SJCRH30 (cell line): Measurements from ENCODE around the gene MBP. TPM values are rescaled to one million over a fixed set of nuclear protein-coding genes. Genes with fewer than 3 reads are reported as not detected.

Experiments
- DNase-seq, 2 experiments: peaks; one replicate each; pipeline ENCODE4 v3.0.0-alpha.2; 2015 to 2020
- H3K27ac ChIP-seq: fragments of 250-450 bp; sonication (Bioruptor Pico); 2 replicates; pipeline ENCODE4 v1.5.1; 2020; ENCODE audit warnings: mild to moderate bottlenecking, moderate library complexity
- H3K27me3 ChIP-seq: fragments of 250-450 bp; sonication (Bioruptor Pico); 2 replicates; pipeline ENCODE4 v1.5.1; 2020; ENCODE audit warnings: mild to moderate bottlenecking, moderate library complexity
- H3K36me3 ChIP-seq: fragments of 250-450 bp; sonication (Bioruptor Pico); 2 replicates; pipeline ENCODE4 v1.5.1; 2020; ENCODE audit warnings: mild to moderate bottlenecking, moderate library complexity
- H3K4me1 ChIP-seq: fragments of 250-450 bp; sonication (Bioruptor Pico); 2 replicates; pipeline ENCODE4 v1.5.1; 2020; ENCODE audit warnings: mild to moderate bottlenecking, moderate library complexity
- H3K4me3 ChIP-seq: fragments of 250-450 bp; sonication (Bioruptor Pico); 2 replicates; pipeline ENCODE4 v1.5.1; 2020; ENCODE audit warnings: mild to moderate bottlenecking, moderate library complexity
- H3K9me3 ChIP-seq: fragments of 250-450 bp; sonication (Bioruptor Pico); replicated peaks from 2 replicates; pipeline ENCODE4 v1.5.1; 2020; ENCODE audit warnings: mild to moderate bottlenecking, moderate library complexity
- total RNA-seq: library from RNA; depleted of rRNA; stranded (reverse); fragments of >200 nt; shearing (Covaris generic); gene quantifications from 2 replicates; pipeline ENCODE4 v1.2.3, GENCODE V29; 2014

MBP gene
- total RNA-seq, 1 experiment from 2014 or later = 0.20 TPM

GRCh38 chr18:77069931-77070330 is 62.7 kb downstream of the MBP start:
- H3K27me3 ChIP-seq = no peaks in the 10 kb centered on the region
- no peaks in the 10 kb centered on the region for H3K36me3 ChIP-seq
- no peaks in the 10 kb centered on the region for H3K4me1 ChIP-seq
- H3K27ac ChIP-seq = no peak overlapping the region
- no peak for DNase-seq
- H3K9me3 ChIP-seq = no peaks in the 10 kb centered on the region
- H3K4me3 ChIP-seq = no peak overlapping the region

- Histone ChIP-seq H3K9me3 (no peaks in the 10 kb centered on the region), H3K36me3 (no peaks in the 10 kb centered on the region), H3K4me1 (no peaks in the 10 kb centered on the region), H3K27ac (no peak overlapping the region), H3K27me3 (no peaks in the 10 kb centered on the region), H3K4me3 (no peak overlapping the region)
- DNase-seq = no peak
Measured at GRCh38 chr18:77069482-77069881, 63.1 kb downstream of the MBP start.

GRCh38 chr18:77068321-77069312 is 64.0 kb downstream of the MBP start:
- no peaks in the 10 kb centered on the region for H3K4me1 ChIP-seq
- H3K4me3 ChIP-seq = no peak overlapping the region
- no peak overlapping the region for H3K27ac ChIP-seq
- H3K9me3 ChIP-seq = no peaks in the 10 kb centered on the region
- no peaks in the 10 kb centered on the region for H3K36me3 ChIP-seq
- no peaks in the 10 kb centered on the region for H3K27me3 ChIP-seq
- DNase-seq = no peak

GRCh38 chr18:77067291-77068061 is 65.1 kb downstream of the MBP start:
- H3K27me3 ChIP-seq = no peaks in the 10 kb centered on the region
- H3K27ac ChIP-seq = no peak overlapping the region
- H3K4me1 ChIP-seq = no peaks in the 10 kb centered on the region
- DNase-seq = no peak
- no peaks in the 10 kb centered on the region for H3K9me3 ChIP-seq
- H3K36me3 ChIP-seq = no peaks in the 10 kb centered on the region
- H3K4me3 ChIP-seq = no peak overlapping the region

GRCh38 chr18:77066689-77067088 is 65.9 kb downstream of the MBP start:
- Histone ChIP-seq H3K4me1 (no peaks in the 10 kb centered on the region), H3K27ac (no peak overlapping the region)

GRCh38 chr18:77066101-77066500 is 66.5 kb downstream of the MBP start:
- Histone ChIP-seq H3K4me1 (no peaks in the 10 kb centered on the region), H3K27ac (no peak overlapping the region), H3K27me3 (no peaks in the 10 kb centered on the region), H3K36me3 (no peaks in the 10 kb centered on the region), H3K9me3 (no peaks in the 10 kb centered on the region), H3K4me3 (no peak overlapping the region)
- no peak for DNase-seq

More at GRCh38 chr18:77066689-77067088, 65.9 kb downstream of the MBP start:
- DNase-seq = no peak
- Histone ChIP-seq H3K36me3 (no peaks in the 10 kb centered on the region), H3K9me3 (no peaks in the 10 kb centered on the region), H3K4me3 (no peak overlapping the region), H3K27me3 (no peaks in the 10 kb centered on the region)

- H3K27ac ChIP-seq = no peak overlapping the region
- no peaks in the 10 kb centered on the region for H3K36me3 ChIP-seq
- H3K9me3 ChIP-seq = no peaks in the 10 kb centered on the region
- no peak for DNase-seq
- no peaks in the 10 kb centered on the region for H3K27me3 ChIP-seq
- no peaks in the 10 kb centered on the region for H3K4me1 ChIP-seq
- H3K4me3 ChIP-seq = no peak overlapping the region
Measured at GRCh38 chr18:77065221-77065981, 67.2 kb downstream of the MBP start.

GRCh38 chr18:77063260-77063659 is 69.3 kb downstream of the MBP start:
- H3K9me3 ChIP-seq = no peaks in the 10 kb centered on the region
- no peaks in the 10 kb centered on the region for H3K27me3 ChIP-seq
- no peak overlapping the region for H3K4me3 ChIP-seq
- H3K27ac ChIP-seq = no peak overlapping the region
- H3K4me1 ChIP-seq = no peaks in the 10 kb centered on the region
- no peaks in the 10 kb centered on the region for H3K36me3 ChIP-seq
- no peak for DNase-seq

- H3K27me3 ChIP-seq = no peaks in the 10 kb centered on the region
- no peaks in the 10 kb centered on the region for H3K36me3 ChIP-seq
- DNase-seq = no peak
- no peaks in the 10 kb centered on the region for H3K9me3 ChIP-seq
- no peak overlapping the region for H3K4me3 ChIP-seq
- no peak overlapping the region for H3K27ac ChIP-seq
- no peaks in the 10 kb centered on the region for H3K4me1 ChIP-seq
Measured at GRCh38 chr18:77062518-77063003, 70.0 kb downstream of the MBP start.

- H3K4me3 ChIP-seq = no peak overlapping the region
- no peak overlapping the region for H3K27ac ChIP-seq
- no peak for DNase-seq
- no peaks in the 10 kb centered on the region for H3K9me3 ChIP-seq
- no peaks in the 10 kb centered on the region for H3K4me1 ChIP-seq
- H3K36me3 ChIP-seq = no peaks in the 10 kb centered on the region
- no peaks in the 10 kb centered on the region for H3K27me3 ChIP-seq
Measured at GRCh38 chr18:77061946-77062517, 70.6 kb downstream of the MBP start.

- no peak for DNase-seq
- Histone ChIP-seq H3K9me3 (no peaks in the 10 kb centered on the region), H3K27ac (no peak overlapping the region), H3K36me3 (no peaks in the 10 kb centered on the region), H3K27me3 (no peaks in the 10 kb centered on the region), H3K4me3 (no peak overlapping the region), H3K4me1 (no peaks in the 10 kb centered on the region)
Measured at GRCh38 chr18:77061281-77061945, 71.2 kb downstream of the MBP start.

GRCh38 chr18:77060151-77060550 is 72.4 kb downstream of the MBP start:
- DNase-seq = no peak
- Histone ChIP-seq H3K36me3 (no peaks in the 10 kb centered on the region), H3K4me3 (no peak overlapping the region), H3K27ac (no peak overlapping the region), H3K4me1 (0 out of 2 replicates have a peak, but pooled peaks cover 2% of the 10 kb centered on the region), H3K9me3 (no peaks in the 10 kb centered on the region), H3K27me3 (no peaks in the 10 kb centered on the region)

- H3K4me1 ChIP-seq = peaks cover 3% of the 10 kb centered on the region; the same call in 1 of the 2 replicates
- DNase-seq = peak in 1 of 2 experiments; percentile 59
Measured at GRCh38 chr18:77059294-77059916, 73.2 kb downstream of the MBP start.

More at GRCh38 chr18:77059294-77059916, 73.2 kb downstream of the MBP start:
- Histone ChIP-seq H3K36me3 (no peaks in the 10 kb centered on the region), H3K4me3 (no peak overlapping the region), H3K27ac (no peak overlapping the region), H3K9me3 (no peaks in the 10 kb centered on the region), H3K27me3 (no peaks in the 10 kb centered on the region)
